ENCODE data around the gene GDPD5. TPM values are rescaled to one million over a fixed set of nuclear protein-coding genes. Genes with fewer than 3 reads are reported as not detected.

GDPD5 gene
- total RNA-seq, 2 experiments from 2014 or later, result 13.3 to 13.5 TPM

GRCh38 chr11:75516886-75517285 is 8.9 kb downstream of the GDPD5 start:
- no peaks in the 10 kb centered on the region for H3K9me3 Mint-ChIP-seq
- H3K27me3 Mint-ChIP-seq (ENCODE audit: low read depth), result no peaks in the 10 kb centered on the region
- H3K4me1 Mint-ChIP-seq (ENCODE audit: low read depth), result peaks cover 2% of the 10 kb centered on the region
- no peak overlapping the region for H3K27ac Mint-ChIP-seq
- CTCF ChIA-PET, result interaction anchor here (1.1 kb wide), 1 partner anchor 73 kb away, joined by 3 read pairs; no protein-coding TSS in a partner anchor
- intact Hi-C loops (cut with micrococcal nuclease), result no loop called here
- H3K36me3 Mint-ChIP-seq (ENCODE audit: low read depth), result no peaks in the 10 kb centered on the region
- H3K4me3 Mint-ChIP-seq, result no peak overlapping the region
- no peak for DNase-seq

DNA sequence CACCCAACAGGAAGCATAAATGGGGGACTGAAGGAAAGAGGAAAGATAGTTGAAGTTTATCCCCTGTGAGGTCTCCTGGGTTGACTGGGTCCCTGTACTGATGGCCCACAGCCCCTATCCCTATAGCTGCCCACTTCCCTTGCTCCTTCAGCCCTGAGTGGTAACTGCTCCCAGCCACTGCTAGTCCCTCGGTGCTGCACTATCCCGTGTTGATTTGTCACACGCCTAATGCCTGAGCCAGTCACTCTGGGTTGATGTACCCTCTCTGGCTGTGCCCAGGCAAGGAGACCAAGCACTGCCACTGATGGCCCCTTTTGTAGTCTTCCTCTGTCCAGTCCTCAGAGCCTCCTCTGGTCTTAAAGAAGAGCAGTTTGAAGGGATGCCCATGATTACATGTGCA is 9.6 kb downstream of the GDPD5 start:
- intact Hi-C loops (cut with micrococcal nuclease), result no loop called here
- Mint-ChIP-seq H3K4me3 (no peak overlapping the region), H3K36me3 (ENCODE audit: low read depth) (no peaks in the 10 kb centered on the region), H3K27ac (no peak overlapping the region), H3K27me3 (ENCODE audit: low read depth) (no peaks in the 10 kb centered on the region), H3K4me1 (ENCODE audit: low read depth) (peaks cover 2% of the 10 kb centered on the region), H3K9me3 (no peaks in the 10 kb centered on the region)
- DNase-seq, result no peak
- CTCF ChIA-PET, result interaction anchor here (1.1 kb wide), 1 partner anchor 72 kb away, joined by 3 read pairs; no protein-coding TSS in a partner anchor

DNA sequence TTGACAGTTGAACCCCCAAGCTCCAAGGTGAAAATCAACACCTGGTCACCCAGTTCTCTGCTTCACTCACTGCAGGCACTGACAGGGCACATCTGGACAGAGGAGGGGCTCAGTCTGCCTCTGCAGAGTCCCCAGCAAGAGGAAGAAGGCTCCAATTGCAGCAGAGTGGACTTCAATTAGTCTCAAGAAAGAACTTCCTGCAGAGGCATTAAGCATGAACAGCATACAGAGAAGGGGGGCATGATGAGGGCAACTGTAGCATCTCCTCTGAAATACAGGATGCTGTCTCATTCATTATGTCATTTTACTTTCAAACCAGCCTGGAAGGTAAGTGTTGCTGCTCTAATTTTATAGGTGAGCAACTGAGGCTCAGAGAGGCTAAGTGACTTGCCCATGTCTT is 11.1 kb downstream of the GDPD5 start:
- Mint-ChIP-seq H3K9me3 (no peaks in the 10 kb centered on the region), H3K36me3 (ENCODE audit: low read depth) (no peaks in the 10 kb centered on the region), H3K27me3 (ENCODE audit: low read depth) (no peaks in the 10 kb centered on the region), H3K27ac (no peak overlapping the region), H3K4me1 (ENCODE audit: low read depth) (peaks cover 2% of the 10 kb centered on the region), H3K4me3 (no peak overlapping the region)
- intact Hi-C loops (cut with micrococcal nuclease), result no loop called here
- DNase-seq, result no peak
- CTCF ChIA-PET, result interaction anchor here (1.4 kb wide), 1 partner anchor 16 kb away, joined by 4 read pairs; no protein-coding TSS in a partner anchor

GRCh38 chr11:75513250-75513649 is 12.5 kb downstream of the GDPD5 start:
- Mint-ChIP-seq H3K9me3 (no peaks in the 10 kb centered on the region), H3K27me3 (ENCODE audit: low read depth) (no peaks in the 10 kb centered on the region), H3K4me1 (ENCODE audit: low read depth) (peaks cover 10% of the 10 kb centered on the region), H3K4me3 (no peak overlapping the region), H3K27ac (no peak overlapping the region), H3K36me3 (ENCODE audit: low read depth) (no peaks in the 10 kb centered on the region)
- intact Hi-C loops (cut with micrococcal nuclease), result no loop called here
- no peak for DNase-seq
- CTCF ChIA-PET, result no interaction called here

DNA sequence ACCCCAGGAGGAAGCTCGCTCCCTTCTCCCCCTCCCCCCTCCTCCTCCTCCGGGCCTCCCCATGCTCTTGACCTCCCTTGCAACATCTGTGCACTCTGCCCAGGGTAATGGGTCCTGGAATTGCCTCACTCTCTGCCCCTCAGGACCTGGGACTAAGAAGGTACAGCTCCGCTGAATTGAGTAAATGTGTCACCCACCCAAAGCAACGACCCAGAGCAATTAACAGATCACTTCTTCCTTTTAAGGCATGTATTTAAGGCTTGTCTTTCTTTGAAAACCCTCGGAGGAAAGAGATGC is 15.1 kb downstream of the GDPD5 start:
- Mint-ChIP-seq H3K27ac (no peak overlapping the region), H3K4me1 (ENCODE audit: low read depth) (peaks cover 18% of the 10 kb centered on the region)
- CTCF ChIA-PET, result interaction anchor here (1.1 kb wide), 1 partner anchor 55 kb away, joined by 3 read pairs; no protein-coding TSS in a partner anchor

GRCh38 chr11:75510004-75510722 is 15.6 kb downstream of the GDPD5 start:
- Mint-ChIP-seq H3K36me3 (ENCODE audit: low read depth) (no peaks in the 10 kb centered on the region), H3K27me3 (ENCODE audit: low read depth) (no peaks in the 10 kb centered on the region), H3K4me3 (no peak overlapping the region), H3K27ac (no peak overlapping the region), H3K9me3 (no peaks in the 10 kb centered on the region), H3K4me1 (ENCODE audit: low read depth) (peaks cover 18% of the 10 kb centered on the region)
- intact Hi-C loops (cut with micrococcal nuclease), result no loop called here
- CTCF ChIA-PET, result interaction anchor here (1.1 kb wide), 1 partner anchor 54 kb away, joined by 3 read pairs; no protein-coding TSS in a partner anchor
- no peak for DNase-seq

More for the DNA sequence above, 15.1 kb downstream of the GDPD5 start:
- intact Hi-C loops (cut with micrococcal nuclease), result no loop called here
- H3K27me3 Mint-ChIP-seq (ENCODE audit: low read depth), result no peaks in the 10 kb centered on the region
- H3K36me3 Mint-ChIP-seq (ENCODE audit: low read depth), result no peaks in the 10 kb centered on the region
- H3K4me3 Mint-ChIP-seq, result no peak overlapping the region
- no peaks in the 10 kb centered on the region for H3K9me3 Mint-ChIP-seq
- no peak for DNase-seq

- Mint-ChIP-seq H3K27ac (no peak overlapping the region), H3K9me3 (no peaks in the 10 kb centered on the region), H3K27me3 (ENCODE audit: low read depth) (no peaks in the 10 kb centered on the region), H3K4me3 (no peak overlapping the region), H3K4me1 (ENCODE audit: low read depth) (peaks cover 18% of the 10 kb centered on the region), H3K36me3 (ENCODE audit: low read depth) (no peaks in the 10 kb centered on the region)
- CTCF ChIA-PET, result no interaction called here
- no peak for DNase-seq
- intact Hi-C loops (cut with micrococcal nuclease), result no loop called here
Observed at GRCh38 chr11:75509020-75509720, 16.6 kb downstream of the GDPD5 start.

DNA sequence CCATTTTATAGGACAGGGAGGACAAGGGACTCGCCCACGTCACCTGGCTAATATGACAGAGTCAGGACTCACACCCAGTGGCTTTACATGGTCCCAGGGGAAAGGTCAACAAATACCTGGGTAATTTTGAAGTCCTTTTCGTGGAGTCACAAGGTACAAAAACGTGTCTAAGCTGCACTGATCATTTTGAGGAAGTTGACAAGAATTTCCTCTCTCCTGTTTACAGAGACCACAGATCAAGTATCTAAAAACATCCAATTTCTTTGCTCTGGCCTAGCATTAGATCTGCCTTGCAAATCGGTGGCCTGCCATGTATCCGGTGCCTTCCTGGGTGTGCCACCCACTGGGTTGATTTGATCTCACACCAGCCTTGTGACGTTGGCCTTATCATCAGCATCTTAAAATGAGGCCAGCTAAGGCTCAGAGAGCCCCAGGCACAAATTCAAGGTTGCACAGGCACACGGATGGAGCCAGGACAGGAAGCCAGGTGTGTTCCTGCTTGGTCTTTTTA is 17.6 kb downstream of the GDPD5 start:
- intact Hi-C loops (cut with micrococcal nuclease), result no loop called here
- Mint-ChIP-seq H3K4me1 (ENCODE audit: low read depth) (peaks cover 18% of the 10 kb centered on the region), H3K27ac (peak overlapping the region; percentile 19), H3K9me3 (no peaks in the 10 kb centered on the region), H3K27me3 (ENCODE audit: low read depth) (no peaks in the 10 kb centered on the region), H3K4me3 (no peak overlapping the region), H3K36me3 (ENCODE audit: low read depth) (no peaks in the 10 kb centered on the region)
- CTCF ChIA-PET, result interaction anchor here (0.7 kb wide), 1 partner anchor 24 kb away, joined by 3 read pairs; no protein-coding TSS in a partner anchor
- peak; percentile 57 for DNase-seq

GRCh38 chr11:75507571-75507970 is 18.2 kb downstream of the GDPD5 start:
- no peaks in the 10 kb centered on the region for H3K9me3 Mint-ChIP-seq
- peaks cover 18% of the 10 kb centered on the region for H3K4me1 Mint-ChIP-seq (ENCODE audit: low read depth)

GRCh38 chr11:75506827-75507226 is 18.9 kb downstream of the GDPD5 start:
- Mint-ChIP-seq H3K27ac (no peak overlapping the region), H3K4me3 (no peak overlapping the region), H3K4me1 (ENCODE audit: low read depth) (peaks cover 18% of the 10 kb centered on the region), H3K9me3 (no peaks in the 10 kb centered on the region), H3K27me3 (ENCODE audit: low read depth) (no peaks in the 10 kb centered on the region), H3K36me3 (ENCODE audit: low read depth) (no peaks in the 10 kb centered on the region)
- intact Hi-C loops (cut with micrococcal nuclease), result no loop called here
- DNase-seq, result no peak
- CTCF ChIA-PET, result interaction anchor here (0.6 to 1.4 kb wide), 2 partner anchors 27 to 31 kb away, joined by 3 read pairs; no protein-coding TSS in a partner anchor

More at GRCh38 chr11:75507571-75507970, 18.2 kb downstream of the GDPD5 start:
- H3K36me3 Mint-ChIP-seq (ENCODE audit: low read depth), result no peaks in the 10 kb centered on the region
- intact Hi-C loops (cut with micrococcal nuclease), result no loop called here
- H3K27me3 Mint-ChIP-seq (ENCODE audit: low read depth), result no peaks in the 10 kb centered on the region
- no peak overlapping the region for H3K27ac Mint-ChIP-seq
- DNase-seq, result no peak
- CTCF ChIA-PET, result no interaction called here
- no peak overlapping the region for H3K4me3 Mint-ChIP-seq

DNA sequence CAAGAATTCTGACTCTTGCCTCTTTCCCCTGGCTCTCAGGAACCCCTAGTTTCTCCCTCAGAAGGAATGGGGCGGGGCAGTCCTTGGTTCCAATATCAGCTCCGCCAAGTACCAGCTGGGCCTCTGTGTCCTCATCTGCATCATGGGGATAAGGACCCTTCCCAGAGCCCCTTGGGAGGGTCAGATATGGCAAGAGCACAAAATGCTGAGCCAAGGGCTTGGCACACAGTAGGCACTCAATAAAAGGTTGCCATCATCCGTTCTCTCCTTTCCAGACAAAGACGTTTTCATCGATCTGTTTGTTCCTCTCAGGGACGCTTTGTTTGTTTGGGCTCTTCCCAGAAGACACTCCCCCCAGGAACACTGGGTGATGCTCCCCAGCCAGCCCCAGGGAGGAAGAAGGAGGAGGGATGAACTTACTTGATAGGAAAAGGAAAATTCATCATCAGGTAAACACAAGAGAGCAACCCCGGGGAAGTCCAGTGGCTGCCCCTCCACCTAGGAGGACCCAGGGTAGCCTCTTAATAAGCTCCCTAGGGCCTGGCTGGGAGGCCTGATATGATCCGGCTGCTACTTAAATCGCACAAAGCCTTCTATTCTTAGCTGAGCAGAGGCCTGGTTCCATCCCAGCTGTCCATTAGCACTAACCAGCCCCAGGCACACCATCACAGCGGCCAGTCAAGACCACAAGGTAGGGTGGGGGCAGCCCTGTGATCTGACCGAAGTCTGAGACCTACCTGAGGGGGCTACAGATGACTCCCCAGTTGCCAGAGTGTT is 19.6 kb downstream of the GDPD5 start:
- Mint-ChIP-seq H3K36me3 (ENCODE audit: low read depth) (no peaks in the 10 kb centered on the region), H3K27ac (no peak overlapping the region), H3K4me3 (no peak overlapping the region), H3K9me3 (no peaks in the 10 kb centered on the region), H3K27me3 (ENCODE audit: low read depth) (no peaks in the 10 kb centered on the region), H3K4me1 (ENCODE audit: low read depth) (peaks cover 18% of the 10 kb centered on the region)
- CTCF ChIA-PET, result interaction anchor here (1.4 kb wide), 1 partner anchor 30 kb away, joined by 3 read pairs; no protein-coding TSS in a partner anchor
- DNase-seq, result no peak
- intact Hi-C loops (cut with micrococcal nuclease), result no loop called here

- Mint-ChIP-seq H3K27ac (no peak overlapping the region), H3K36me3 (ENCODE audit: low read depth) (no peaks in the 10 kb centered on the region), H3K4me3 (no peak overlapping the region), H3K27me3 (ENCODE audit: low read depth) (no peaks in the 10 kb centered on the region), H3K9me3 (no peaks in the 10 kb centered on the region), H3K4me1 (ENCODE audit: low read depth) (peaks cover 18% of the 10 kb centered on the region)
- DNase-seq, result no peak
- intact Hi-C loops (cut with micrococcal nuclease), result no loop called here
- CTCF ChIA-PET, result no interaction called here
Observed at GRCh38 chr11:75504501-75504900, 21.2 kb downstream of the GDPD5 start.

All from activated naive CD4-positive, alpha-beta T cell treated with anti-CD3 and anti-CD28 coated beads for 36 hours (primary cell).